ENCODE measurements around the gene CLPSL2.

DNA sequence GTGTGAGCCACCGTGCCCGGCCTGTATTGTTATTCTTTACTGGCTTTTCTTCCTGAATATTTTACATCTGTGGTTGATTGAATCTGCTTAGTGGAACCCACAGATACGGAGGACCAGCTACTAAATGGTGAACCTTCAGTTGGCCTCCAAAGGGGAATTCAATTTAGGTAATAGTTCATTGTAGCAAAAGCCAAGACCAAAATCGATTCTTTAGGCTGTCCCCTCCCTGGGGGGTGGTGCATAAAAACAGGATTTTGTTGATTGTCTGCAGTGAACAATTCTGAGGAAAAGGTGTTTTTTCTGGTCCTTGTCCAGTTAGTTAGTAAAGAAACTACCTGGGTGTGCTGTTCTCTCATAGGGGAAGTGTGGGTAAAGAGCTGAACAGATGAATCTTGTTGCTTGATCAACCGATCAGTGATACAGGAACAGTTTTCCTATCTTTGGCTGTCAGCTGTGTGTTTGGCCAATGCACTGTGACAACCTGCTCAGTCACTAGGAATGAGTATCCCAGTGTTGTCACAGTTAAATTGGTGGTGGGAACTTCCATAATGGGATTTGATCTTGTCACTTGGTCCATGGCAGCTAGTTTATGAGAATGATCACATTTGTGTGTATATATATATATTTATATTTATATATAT, 48.3 kb downstream of the CLPSL2 start:
- TF ChIP-seq POLR2A (IDR thresholded peaks at IDR 0.05; ENCODE audit: low read depth, low read length) (no peak), POLR2AphosphoS5 (IDR thresholded peaks at IDR 0.05; ENCODE audit: low read depth, low read length) (no peak), POU2F2 (IDR thresholded peaks at IDR 0.05; ENCODE audit: low read depth, low read length) (no peak)

Measured in GM12891 (cell line).